ENCODE measurements around the gene MIXL1.
"Not testable (repeated sequence)": the region's sequence is repeated elsewhere in the genome, so short reads cannot be mapped to it uniquely, and the experiment has no call there.

Gene MIXL1

GRCh38 chr1:226248091-226248490 lies 24.6 kb downstream of the MIXL1 start:
- no peaks in the 10 kb centered on the region for H3K9me2 ChIP-seq (replicated peaks; ENCODE audit: insufficient read depth, low read length)
- no peak overlapping the region for H3K9ac ChIP-seq (ENCODE audit: low read length)
- no peaks in the 10 kb centered on the region for H4K20me1 ChIP-seq (ENCODE audit: insufficient read depth, low read length)
- DNase-seq, result peak; percentile 56
- no peak for TF ChIP-seq EZH2 (optimal IDR thresholded peaks at IDR 0.05; ENCODE audit: low read depth, low read length)
- TF ChIP-seq EZH2phosphoT487 (IDR thresholded peaks at IDR 0.05; ENCODE audit: low read length), result no peak
- TF ChIP-seq, protein P1, sequence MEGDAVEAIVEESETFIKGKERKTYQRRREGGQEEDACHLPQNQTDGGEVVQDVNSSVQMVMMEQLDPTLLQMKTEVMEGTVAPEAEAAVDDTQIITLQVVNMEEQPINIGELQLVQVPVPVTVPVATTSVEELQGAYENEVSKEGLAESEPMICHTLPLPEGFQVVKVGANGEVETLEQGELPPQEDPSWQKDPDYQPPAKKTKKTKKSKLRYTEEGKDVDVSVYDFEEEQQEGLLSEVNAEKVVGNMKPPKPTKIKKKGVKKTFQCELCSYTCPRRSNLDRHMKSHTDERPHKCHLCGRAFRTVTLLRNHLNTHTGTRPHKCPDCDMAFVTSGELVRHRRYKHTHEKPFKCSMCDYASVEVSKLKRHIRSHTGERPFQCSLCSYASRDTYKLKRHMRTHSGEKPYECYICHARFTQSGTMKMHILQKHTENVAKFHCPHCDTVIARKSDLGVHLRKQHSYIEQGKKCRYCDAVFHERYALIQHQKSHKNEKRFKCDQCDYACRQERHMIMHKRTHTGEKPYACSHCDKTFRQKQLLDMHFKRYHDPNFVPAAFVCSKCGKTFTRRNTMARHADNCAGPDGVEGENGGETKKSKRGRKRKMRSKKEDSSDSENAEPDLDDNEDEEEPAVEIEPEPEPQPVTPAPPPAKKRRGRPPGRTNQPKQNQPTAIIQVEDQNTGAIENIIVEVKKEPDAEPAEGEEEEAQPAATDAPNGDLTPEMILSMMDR (IDR thresholded peaks at IDR 0.05; ENCODE audit: low read length), result no peak
- no peaks in the 10 kb centered on the region for H3K9me3 ChIP-seq (replicated peaks; ENCODE audit: insufficient read depth, low read length)
- H3K4me2 ChIP-seq (ENCODE audit: low read depth, low read length), result peak overlapping the region; percentile 23
- H3K27me3 ChIP-seq (replicated peaks; ENCODE audit: insufficient read depth, low read length), result no peaks in the 10 kb centered on the region
- no peak overlapping the region for H3K4me3 ChIP-seq (ENCODE audit: low read length)
- peaks cover 28% of the 10 kb centered on the region for H3K4me1 ChIP-seq (ENCODE audit: low read length)
- H3K36me3 ChIP-seq (replicated peaks; ENCODE audit: insufficient read depth, low read length), result no peaks in the 10 kb centered on the region
- no peaks in the 10 kb centered on the region for H3K79me2 ChIP-seq (ENCODE audit: low read length)
- H2AFZ ChIP-seq (ENCODE audit: low read length), result no peak overlapping the region
- H3F3A ChIP-seq (ENCODE audit: insufficient read depth, low read length), result no peaks in the 10 kb centered on the region
- peak overlapping the region; percentile 27; the same call in 1 of the 2 replicates for H3K27ac ChIP-seq (ENCODE audit: low read length)

GRCh38 chr1:226248796-226249195 lies 25.3 kb downstream of the MIXL1 start:
- Histone ChIP-seq H3K27ac (ENCODE audit: low read length) (no peak overlapping the region), H3K9me3 (replicated peaks; ENCODE audit: insufficient read depth, low read length) (no peaks in the 10 kb centered on the region), H2AFZ (ENCODE audit: low read length) (no peak overlapping the region), H3K27me3 (replicated peaks; ENCODE audit: insufficient read depth, low read length) (no peaks in the 10 kb centered on the region), H3K79me2 (ENCODE audit: low read length) (no peaks in the 10 kb centered on the region), H3K4me1 (ENCODE audit: low read length) (peaks cover 28% of the 10 kb centered on the region), H3K4me3 (ENCODE audit: low read length) (no peak overlapping the region), H3K4me2 (ENCODE audit: low read depth, low read length) (0 out of 2 replicates have a peak overlapping the region, but pooled peaks have one; percentile 23), H4K20me1 (ENCODE audit: insufficient read depth, low read length) (no peaks in the 10 kb centered on the region), H3K36me3 (replicated peaks; ENCODE audit: insufficient read depth, low read length) (no peaks in the 10 kb centered on the region), H3F3A (ENCODE audit: insufficient read depth, low read length) (no peaks in the 10 kb centered on the region), H3K9ac (ENCODE audit: low read length) (no peak overlapping the region), H3K9me2 (replicated peaks; ENCODE audit: insufficient read depth, low read length) (no peaks in the 10 kb centered on the region)
- TF ChIP-seq EZH2phosphoT487 (IDR thresholded peaks at IDR 0.05; ENCODE audit: low read length), result no peak
- no peak for TF ChIP-seq EZH2 (optimal IDR thresholded peaks at IDR 0.05; ENCODE audit: low read depth, low read length)
- TF ChIP-seq, protein P1 (IDR thresholded peaks at IDR 0.05; ENCODE audit: low read length), result no peak
- DNase-seq, result no peak

GRCh38 chr1:226250511-226250910 lies 27.0 kb downstream of the MIXL1 start:
- Histone ChIP-seq H3K79me2 (ENCODE audit: low read length) (no peaks in the 10 kb centered on the region), H3K27me3 (replicated peaks; ENCODE audit: insufficient read depth, low read length) (no peaks in the 10 kb centered on the region), H3K9me2 (replicated peaks; ENCODE audit: insufficient read depth, low read length) (no peaks in the 10 kb centered on the region), H3K4me2 (ENCODE audit: low read depth, low read length) (peak overlapping the region; percentile 5; the same call in 1 of the 2 replicates), H3K27ac (ENCODE audit: low read length) (peak overlapping the region; percentile 0; the same call in 1 of the 2 replicates), H4K20me1 (ENCODE audit: insufficient read depth, low read length) (no peaks in the 10 kb centered on the region), H3F3A (ENCODE audit: insufficient read depth, low read length) (no peaks in the 10 kb centered on the region), H3K4me3 (ENCODE audit: low read length) (no peak overlapping the region), H3K36me3 (replicated peaks; ENCODE audit: insufficient read depth, low read length) (no peaks in the 10 kb centered on the region), H3K9me3 (replicated peaks; ENCODE audit: insufficient read depth, low read length) (no peaks in the 10 kb centered on the region), H3K4me1 (ENCODE audit: low read length) (peaks cover 28% of the 10 kb centered on the region), H2AFZ (ENCODE audit: low read length) (no peak overlapping the region), H3K9ac (ENCODE audit: low read length) (no peak overlapping the region)
- TF ChIP-seq EZH2 (optimal IDR thresholded peaks at IDR 0.05; ENCODE audit: low read depth, low read length) (no peak), EZH2phosphoT487 (IDR thresholded peaks at IDR 0.05; ENCODE audit: low read length) (no peak)
- TF ChIP-seq, protein P1 (IDR thresholded peaks at IDR 0.05; ENCODE audit: low read length), result no peak
- no peak for DNase-seq

DNA sequence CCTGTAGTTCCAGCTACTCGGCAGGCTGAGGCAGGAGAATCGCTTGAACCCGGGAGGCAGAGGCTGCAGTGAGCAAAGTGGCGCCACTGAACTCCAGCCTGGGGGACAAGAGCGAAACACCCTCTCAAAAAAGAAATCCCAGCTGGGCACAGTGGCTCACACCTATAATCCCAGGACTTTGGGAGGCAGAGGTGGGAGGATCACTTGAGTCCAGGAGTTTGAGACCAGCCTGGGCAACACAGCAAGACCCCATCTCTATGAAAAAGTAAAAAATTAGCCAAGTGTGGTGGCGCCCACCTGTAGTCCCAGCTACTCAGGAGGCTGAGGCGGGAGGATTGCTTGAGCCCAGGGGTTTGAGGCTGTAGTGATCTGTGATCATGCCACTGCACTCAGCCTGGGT lies 29.4 kb downstream of the MIXL1 start:
- not testable (repeated sequence) for H3K9ac ChIP-seq (ENCODE audit: low read length); H3K9me2 ChIP-seq (replicated peaks; ENCODE audit: insufficient read depth, low read length); H3K36me3 ChIP-seq (replicated peaks; ENCODE audit: insufficient read depth, low read length); H3K27me3 ChIP-seq (replicated peaks; ENCODE audit: insufficient read depth, low read length); H4K20me1 ChIP-seq (ENCODE audit: insufficient read depth, low read length); H3K9me3 ChIP-seq (replicated peaks; ENCODE audit: insufficient read depth, low read length); H3F3A ChIP-seq (ENCODE audit: insufficient read depth, low read length); H2AFZ ChIP-seq (ENCODE audit: low read length); H3K4me2 ChIP-seq (ENCODE audit: low read depth, low read length); H3K79me2 ChIP-seq (ENCODE audit: low read length); H3K27ac ChIP-seq (ENCODE audit: low read length); H3K4me3 ChIP-seq (ENCODE audit: low read length); DNase-seq
- H3K4me1 ChIP-seq (ENCODE audit: low read length), result peaks cover 26% of the 10 kb centered on the region

All from MM.1S (cell line).